ENCODE measurements around the gene BAZ2B. TPM values are rescaled to one million over a fixed set of nuclear protein-coding genes. Genes with fewer than 3 reads are reported as not detected.

The BAZ2B gene
- total RNA-seq, 2 donors from 2014 or later = 30.7 to 39.3 TPM

DNA sequence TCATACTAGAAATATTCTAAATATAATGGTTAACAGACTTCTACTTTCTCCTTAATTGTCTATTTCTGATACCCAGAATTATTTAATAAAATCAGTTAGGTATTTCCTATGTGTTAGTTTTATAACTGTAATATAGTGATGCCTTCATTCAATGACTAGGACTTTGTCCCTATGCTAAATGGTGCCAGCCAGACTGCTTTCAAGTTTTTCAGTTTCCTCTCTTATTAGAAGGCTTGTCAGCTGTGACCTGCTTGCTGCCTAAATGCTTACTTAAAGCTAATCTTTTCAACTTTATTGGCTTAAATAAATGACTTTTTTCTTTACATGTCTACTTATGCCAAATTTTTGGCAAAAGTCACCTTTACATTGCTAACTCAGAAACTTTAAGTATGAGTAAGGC is 30.7 kb downstream of the BAZ2B start:
- ATAC-seq = no peak

DNA sequence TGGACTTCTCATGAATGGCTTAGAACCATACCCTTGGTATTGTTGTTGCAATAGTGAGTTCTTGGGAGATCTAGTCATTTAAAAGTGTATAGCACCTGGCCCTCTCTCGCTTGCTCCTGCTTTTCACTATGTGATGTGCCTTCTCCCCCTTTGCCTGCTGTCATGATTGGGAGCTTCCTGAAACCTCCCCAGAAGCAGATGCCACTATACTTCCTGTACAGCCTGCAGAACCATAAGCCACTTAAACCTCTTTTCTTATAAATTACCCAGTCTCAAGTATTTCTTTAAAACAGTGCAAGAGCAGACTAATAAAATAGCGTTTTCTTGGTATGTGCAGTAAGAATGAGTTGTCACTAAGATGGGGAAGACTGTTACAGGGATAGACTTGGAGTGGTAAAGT is 31.6 kb downstream of the BAZ2B start:
- no peaks in the 10 kb centered on the region for H3K9me3 ChIP-seq (ENCODE audit: control insufficient read depth, low read length, poor library complexity, severe bottlenecking)
- Mint-ChIP-seq H3K27ac (no peak overlapping the region), H3K4me3 (no peak overlapping the region), H3K4me1 (no peaks in the 10 kb centered on the region), H3K27me3 (no peaks in the 10 kb centered on the region), H3K36me3 (ENCODE audit: low read depth) (peaks cover 5% of the 10 kb centered on the region)
- no peak for ATAC-seq
- DNase-seq = no peak

More for the DNA sequence above, 30.7 kb downstream of the BAZ2B start:
- no peaks in the 10 kb centered on the region for H3K9me3 ChIP-seq (ENCODE audit: control insufficient read depth, low read length, poor library complexity, severe bottlenecking)
- no peaks in the 10 kb centered on the region for H3K4me1 Mint-ChIP-seq
- DNase-seq = no peak
- no peaks in the 10 kb centered on the region for H3K27me3 Mint-ChIP-seq
- peaks cover 5% of the 10 kb centered on the region for H3K36me3 Mint-ChIP-seq (ENCODE audit: low read depth)
- no peak overlapping the region for H3K4me3 Mint-ChIP-seq
- H3K27ac Mint-ChIP-seq = no peak overlapping the region

DNA sequence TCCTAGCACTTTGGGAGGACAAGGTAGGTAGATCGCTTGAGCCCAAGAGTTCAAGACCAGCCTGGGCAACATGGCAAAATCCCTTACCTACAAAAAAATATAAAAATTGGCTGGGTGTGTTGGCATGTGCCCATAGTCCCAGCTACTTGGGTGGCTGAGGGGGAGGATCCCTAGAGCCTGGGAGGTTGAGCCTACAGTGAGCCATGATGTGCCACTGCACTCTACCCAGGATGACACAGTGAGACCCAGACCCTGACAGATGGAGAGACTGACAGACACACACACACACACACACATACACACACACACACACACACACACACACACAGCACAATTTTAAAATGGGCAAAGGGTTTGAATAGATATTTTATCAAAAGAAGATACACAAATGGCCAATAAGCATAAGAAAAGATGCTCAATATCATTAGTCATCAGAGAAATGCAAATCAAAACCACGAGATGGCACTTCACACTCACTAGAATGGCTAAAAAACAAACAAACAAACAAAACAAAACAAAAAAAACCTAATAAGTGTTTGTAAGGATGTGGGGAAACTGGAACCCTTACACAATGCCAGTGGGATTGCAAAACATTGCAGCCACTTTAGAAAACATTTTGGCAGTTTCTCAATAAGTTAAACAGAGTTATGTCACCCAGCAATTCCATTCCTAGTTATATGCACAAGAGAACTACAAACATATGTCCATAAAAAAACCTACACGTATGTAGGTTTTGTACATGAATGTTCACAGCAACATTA is 42.3 kb downstream of the BAZ2B start:
- Mint-ChIP-seq H3K27me3 (no peaks in the 10 kb centered on the region), H3K27ac (no peak overlapping the region), H3K4me1 (peaks cover 2% of the 10 kb centered on the region), H3K36me3 (ENCODE audit: low read depth) (no peaks in the 10 kb centered on the region), H3K4me3 (no peak overlapping the region)
- DNase-seq = no peak
- no peak for ATAC-seq
- no peaks in the 10 kb centered on the region for H3K9me3 ChIP-seq (ENCODE audit: control insufficient read depth, low read length, poor library complexity, severe bottlenecking)

DNA sequence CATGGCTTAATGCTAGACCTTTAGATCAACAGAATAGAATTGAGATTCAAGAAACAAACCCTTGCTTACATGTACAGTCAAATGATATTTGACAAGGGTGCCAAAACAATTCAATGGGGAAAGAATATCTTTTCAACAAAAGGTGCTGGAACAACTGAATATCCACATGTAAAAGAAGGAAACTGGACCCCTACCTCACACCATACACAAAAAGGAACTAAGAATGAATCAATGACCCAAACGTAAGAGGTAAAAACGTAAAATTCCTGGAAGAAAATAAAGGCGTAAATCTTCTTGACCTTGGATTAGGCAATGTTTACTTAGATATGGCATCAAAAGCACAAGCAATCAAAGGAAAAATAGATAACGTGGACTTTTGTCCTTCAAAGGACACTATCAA is 43.1 kb downstream of the BAZ2B start:
- Mint-ChIP-seq H3K27ac (no peak overlapping the region), H3K4me1 (peaks cover 2% of the 10 kb centered on the region), H3K36me3 (ENCODE audit: low read depth) (no peaks in the 10 kb centered on the region), H3K4me3 (no peak overlapping the region), H3K27me3 (no peaks in the 10 kb centered on the region)
- no peak for ATAC-seq
- DNase-seq = no peak
- H3K9me3 ChIP-seq (ENCODE audit: control insufficient read depth, low read length, poor library complexity, severe bottlenecking) = no peaks in the 10 kb centered on the region

DNA sequence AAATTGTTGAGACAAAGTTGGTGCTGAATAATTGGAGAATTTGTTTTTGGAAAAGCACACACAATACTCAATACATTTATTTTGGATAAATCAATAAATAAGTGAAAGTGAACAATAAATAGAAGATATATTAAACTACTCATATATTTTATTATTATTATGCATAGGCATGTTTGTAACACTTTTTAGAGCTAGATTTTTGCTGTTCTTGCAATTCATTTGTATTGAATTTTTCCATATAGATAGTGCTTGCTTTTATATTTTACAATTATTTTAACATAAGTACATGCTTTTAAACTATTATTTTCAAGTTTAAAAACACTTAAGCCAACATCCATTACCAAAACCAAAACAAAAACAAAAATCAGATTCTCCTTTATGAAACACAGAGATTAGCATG is 43.9 kb downstream of the BAZ2B start:
- H3K9me3 ChIP-seq (ENCODE audit: control insufficient read depth, low read length, poor library complexity, severe bottlenecking) = no peaks in the 10 kb centered on the region
- Mint-ChIP-seq H3K27me3 (no peaks in the 10 kb centered on the region), H3K36me3 (ENCODE audit: low read depth) (no peaks in the 10 kb centered on the region), H3K4me1 (peaks cover 2% of the 10 kb centered on the region), H3K4me3 (no peak overlapping the region), H3K27ac (no peak overlapping the region)
- DNase-seq (no peak), ATAC-seq (no peak)

DNA sequence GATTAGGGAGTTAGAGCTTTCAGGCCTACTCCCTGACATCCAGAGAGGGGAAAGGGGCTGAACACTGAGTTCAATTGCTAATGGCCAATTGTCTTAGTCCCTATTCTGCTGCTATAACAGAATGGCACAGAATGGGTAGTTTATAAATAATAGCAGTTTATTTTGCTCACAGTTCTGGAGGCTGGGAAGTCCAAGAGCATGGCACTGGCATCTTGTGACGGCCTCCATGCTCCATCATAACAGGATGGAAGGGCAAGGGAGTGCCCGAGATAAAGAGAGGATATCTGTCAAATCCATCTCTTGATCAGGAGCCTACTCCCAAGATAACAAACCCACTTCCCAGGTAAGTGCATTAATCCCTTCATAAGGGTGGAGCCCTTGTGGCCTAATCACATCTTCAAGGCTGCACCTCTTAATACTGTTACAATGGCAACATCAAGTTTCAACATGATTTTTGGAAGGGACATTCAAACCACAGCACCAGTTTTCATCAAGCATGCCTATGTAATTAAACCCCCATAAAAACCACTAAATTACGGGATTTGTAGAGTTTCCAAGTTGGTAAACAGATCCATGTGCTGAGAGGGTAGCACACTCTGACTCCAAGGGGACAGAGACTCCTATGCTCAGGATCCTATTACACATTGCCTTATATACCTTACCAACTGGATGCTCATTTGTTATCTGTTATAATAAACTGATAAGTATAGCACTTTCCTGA is 44.6 kb downstream of the BAZ2B start:
- ATAC-seq (no peak), DNase-seq (no peak)
- Mint-ChIP-seq H3K4me3 (no peak overlapping the region), H3K27ac (no peak overlapping the region), H3K36me3 (ENCODE audit: low read depth) (no peaks in the 10 kb centered on the region), H3K27me3 (no peaks in the 10 kb centered on the region), H3K4me1 (peaks cover 2% of the 10 kb centered on the region)
- H3K9me3 ChIP-seq (ENCODE audit: control insufficient read depth, low read length, poor library complexity, severe bottlenecking) = no peaks in the 10 kb centered on the region

DNA sequence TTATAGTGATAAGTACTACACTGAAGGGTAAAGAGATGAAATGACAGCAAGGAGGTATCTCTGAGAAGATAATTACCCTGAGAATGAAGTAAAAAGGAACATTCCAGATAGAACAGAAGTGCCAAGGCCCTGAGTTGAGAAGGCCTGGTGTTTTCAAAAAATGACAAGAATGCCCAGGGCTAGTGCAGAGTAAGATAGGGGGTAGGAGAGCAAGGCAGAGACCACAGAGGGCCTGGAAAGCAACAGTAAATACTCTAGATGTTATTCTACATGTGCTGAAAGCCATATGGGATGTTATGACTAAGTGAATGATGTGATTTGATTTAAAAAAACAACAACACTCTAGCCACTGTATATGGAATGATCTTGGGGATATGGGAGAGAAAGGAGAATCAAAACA is 52.3 kb downstream of the BAZ2B start:
- no peaks in the 10 kb centered on the region for H3K9me3 ChIP-seq (ENCODE audit: control insufficient read depth, low read length, poor library complexity, severe bottlenecking)
- DNase-seq (no peak), ATAC-seq (no peak)
- H3K36me3 Mint-ChIP-seq (ENCODE audit: low read depth) = no peaks in the 10 kb centered on the region
- H3K4me1 Mint-ChIP-seq = no peaks in the 10 kb centered on the region
- no peak overlapping the region for H3K4me3 Mint-ChIP-seq
- no peak overlapping the region for H3K27ac Mint-ChIP-seq
- H3K27me3 Mint-ChIP-seq = no peaks in the 10 kb centered on the region

DNA sequence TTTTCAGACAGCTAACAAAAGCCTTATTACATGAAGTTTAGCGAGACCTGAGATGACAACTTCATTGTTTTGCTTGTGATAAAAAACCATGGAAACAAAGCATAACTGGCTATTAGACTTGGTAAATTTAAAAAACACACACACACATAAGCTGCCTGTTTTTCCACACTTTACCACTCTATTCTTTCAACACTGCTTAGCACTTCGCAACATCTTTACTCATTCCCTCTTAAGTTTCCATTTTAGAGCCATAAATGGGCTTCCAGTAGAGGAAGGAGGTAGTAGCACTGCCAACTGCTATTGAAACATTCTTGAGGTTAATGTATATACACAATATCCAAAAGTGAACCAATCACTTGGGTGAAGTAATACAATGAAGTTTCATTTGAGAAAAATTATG is 54.1 kb downstream of the BAZ2B start:
- H3K27me3 Mint-ChIP-seq = no peaks in the 10 kb centered on the region
- H3K9me3 ChIP-seq (ENCODE audit: control insufficient read depth, low read length, poor library complexity, severe bottlenecking) = no peaks in the 10 kb centered on the region

DNA sequence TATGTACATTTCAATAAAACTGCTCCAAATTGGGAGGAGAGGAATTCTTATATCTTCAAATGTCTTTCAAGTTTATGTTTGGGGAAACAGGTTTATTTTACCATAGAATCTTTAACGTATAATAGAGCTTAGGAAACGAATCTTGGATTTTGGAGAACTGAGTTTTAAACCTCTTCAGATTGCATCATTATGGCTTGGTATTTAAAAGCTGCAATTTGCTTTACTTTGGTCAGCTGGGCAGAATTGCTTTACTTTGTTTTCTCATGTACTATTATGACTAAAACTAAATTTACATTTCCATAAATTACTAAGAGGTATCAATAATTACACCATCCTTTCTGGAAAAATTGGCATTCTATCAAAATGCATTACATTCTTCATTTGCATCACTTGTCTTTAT is 54.6 kb downstream of the BAZ2B start:
- H3K4me3 Mint-ChIP-seq = no peak overlapping the region
- no peaks in the 10 kb centered on the region for H3K36me3 Mint-ChIP-seq (ENCODE audit: low read depth)
- DNase-seq (no peak), ATAC-seq (no peak)
- no peaks in the 10 kb centered on the region for H3K4me1 Mint-ChIP-seq
- H3K27ac Mint-ChIP-seq = no peak overlapping the region
- no peaks in the 10 kb centered on the region for H3K9me3 ChIP-seq (ENCODE audit: control insufficient read depth, low read length, poor library complexity, severe bottlenecking)
- H3K27me3 Mint-ChIP-seq = no peaks in the 10 kb centered on the region

More for the DNA sequence above, 54.1 kb downstream of the BAZ2B start:
- no peak for DNase-seq
- Mint-ChIP-seq H3K36me3 (ENCODE audit: low read depth) (no peaks in the 10 kb centered on the region), H3K4me1 (no peaks in the 10 kb centered on the region), H3K27ac (no peak overlapping the region), H3K4me3 (no peak overlapping the region)
- ATAC-seq = no peak

DNA sequence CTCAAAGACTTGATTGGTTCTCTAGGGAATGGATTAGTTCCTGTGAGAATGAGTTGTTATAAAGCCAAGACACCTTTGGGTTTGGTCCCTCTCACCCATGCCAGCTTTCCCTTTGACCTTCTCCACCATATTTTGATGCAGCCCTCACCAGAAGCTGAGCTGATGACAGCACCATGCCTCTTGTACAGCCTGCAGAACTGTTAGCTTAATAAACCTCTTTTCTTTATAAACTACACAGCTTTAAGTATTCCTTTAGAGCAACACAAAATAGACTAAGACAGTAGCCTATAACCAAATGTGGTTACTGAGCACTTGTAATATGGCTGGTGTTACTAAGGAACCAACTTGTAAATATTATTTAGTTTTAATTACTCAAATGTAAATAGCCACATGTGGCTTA is 55.1 kb downstream of the BAZ2B start:
- no peaks in the 10 kb centered on the region for H3K27me3 Mint-ChIP-seq
- ATAC-seq (no peak), DNase-seq (no peak)
- H3K27ac Mint-ChIP-seq = no peak overlapping the region
- no peaks in the 10 kb centered on the region for H3K36me3 Mint-ChIP-seq (ENCODE audit: low read depth)
- H3K4me1 Mint-ChIP-seq = no peaks in the 10 kb centered on the region
- no peak overlapping the region for H3K4me3 Mint-ChIP-seq
- H3K9me3 ChIP-seq (ENCODE audit: control insufficient read depth, low read length, poor library complexity, severe bottlenecking) = no peaks in the 10 kb centered on the region

DNA sequence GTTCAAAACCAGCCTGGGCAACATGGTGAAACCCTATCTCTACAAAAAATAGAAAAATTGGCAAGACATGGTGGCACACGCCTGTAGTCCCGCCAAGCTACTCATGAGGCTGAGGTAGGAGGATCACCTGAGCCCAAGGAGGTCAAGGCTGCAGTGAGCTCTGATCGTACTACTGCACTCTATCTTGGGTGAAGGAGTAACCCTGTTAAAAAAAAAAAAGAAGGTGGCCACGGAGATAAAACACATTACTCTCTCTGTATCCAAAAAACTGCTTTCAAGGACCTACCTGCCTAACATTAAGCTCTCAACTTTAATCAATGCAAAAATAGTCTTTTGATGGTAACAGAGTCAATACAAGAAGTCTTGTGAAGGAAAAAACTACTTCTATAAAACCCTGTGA is 57.3 kb downstream of the BAZ2B start:
- no peaks in the 10 kb centered on the region for H3K27me3 Mint-ChIP-seq
- no peak for DNase-seq

DNA sequence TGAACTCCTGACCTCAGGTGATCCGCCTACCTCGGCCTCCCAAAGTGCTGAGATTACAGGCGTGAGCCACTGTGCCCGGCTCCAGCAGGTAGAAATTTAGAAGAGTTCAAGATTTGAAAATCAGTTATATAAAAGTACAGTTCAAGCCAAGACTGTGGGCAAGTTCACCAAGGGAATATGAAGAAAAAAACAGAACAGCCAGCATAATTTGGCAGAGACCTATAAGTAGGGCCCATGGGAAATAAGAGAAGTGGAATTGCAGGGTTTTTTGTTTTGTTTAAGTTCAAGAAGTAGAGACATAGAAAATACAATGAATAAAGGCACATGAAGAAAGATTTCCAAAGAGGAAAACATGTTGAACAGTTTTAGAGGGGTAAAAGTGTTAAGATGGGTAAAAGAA is 57.9 kb downstream of the BAZ2B start:
- H3K36me3 Mint-ChIP-seq (ENCODE audit: low read depth) = no peaks in the 10 kb centered on the region
- H3K27ac Mint-ChIP-seq = no peak overlapping the region
- DNase-seq (no peak), ATAC-seq (no peak)
- H3K4me1 Mint-ChIP-seq = peaks cover 2% of the 10 kb centered on the region
- no peaks in the 10 kb centered on the region for H3K9me3 ChIP-seq (ENCODE audit: control insufficient read depth, low read length, poor library complexity, severe bottlenecking)
- no peak overlapping the region for H3K4me3 Mint-ChIP-seq
- H3K27me3 Mint-ChIP-seq = no peaks in the 10 kb centered on the region

More for the DNA sequence above, 57.3 kb downstream of the BAZ2B start:
- Mint-ChIP-seq H3K27ac (no peak overlapping the region), H3K4me3 (no peak overlapping the region), H3K36me3 (ENCODE audit: low read depth) (no peaks in the 10 kb centered on the region), H3K4me1 (no peaks in the 10 kb centered on the region)
- ATAC-seq = no peak
- H3K9me3 ChIP-seq (ENCODE audit: control insufficient read depth, low read length, poor library complexity, severe bottlenecking) = no peaks in the 10 kb centered on the region

DNA sequence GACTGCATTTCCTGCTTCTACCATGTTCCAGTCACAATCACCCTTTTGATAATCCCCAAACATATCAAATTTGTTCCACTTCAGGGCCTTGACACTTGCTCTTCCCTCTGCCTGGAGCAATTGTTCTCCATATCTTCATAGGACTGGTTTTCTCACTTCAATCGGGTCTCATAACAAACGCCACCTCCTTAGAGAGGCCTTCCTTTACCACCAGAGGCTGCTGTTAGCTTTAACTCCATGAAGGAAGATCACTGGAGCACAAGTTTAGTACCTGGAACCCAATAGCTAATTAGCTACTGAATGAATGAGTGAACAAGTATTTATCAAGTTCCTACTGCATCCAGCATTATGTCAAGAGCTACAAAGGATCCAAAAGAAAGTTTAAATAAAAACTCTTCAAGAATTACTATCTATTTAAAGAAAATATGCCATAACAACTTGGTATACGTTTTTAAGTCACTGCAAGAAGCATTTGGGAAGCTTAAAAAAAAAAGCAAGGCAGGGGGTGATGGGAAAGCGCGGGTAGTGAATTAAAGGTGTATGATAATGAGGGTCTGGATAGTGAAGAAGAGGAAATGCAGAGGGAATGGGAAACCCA is 58.8 kb downstream of the BAZ2B start:
- H3K36me3 Mint-ChIP-seq (ENCODE audit: low read depth) = no peaks in the 10 kb centered on the region
- ATAC-seq (no peak), DNase-seq (no peak)
- H3K27ac Mint-ChIP-seq = no peak overlapping the region
- H3K4me1 Mint-ChIP-seq = peaks cover 2% of the 10 kb centered on the region
- H3K9me3 ChIP-seq (ENCODE audit: control insufficient read depth, low read length, poor library complexity, severe bottlenecking) = no peaks in the 10 kb centered on the region
- no peak overlapping the region for H3K4me3 Mint-ChIP-seq
- H3K27me3 Mint-ChIP-seq = no peaks in the 10 kb centered on the region

Measured in T-helper 17 cell (primary cell).